HG03378 (cell line): ENCODE measurements around the gene DENND1A.

Source experiments
- ATAC-seq: cut with Tn5 transposase; IDR thresholded peaks from one replicate; pipeline ENCODE4 v1.9.1; 2021; ENCODE audit warnings: mild to moderate bottlenecking, moderate library complexity; ENCODE audit not compliant: unreplicated experiment

Gene DENND1A

GRCh38 chr9:123550797-123551196, 379.1 kb downstream of the DENND1A start:
- no peak for ATAC-seq

GRCh38 chr9:123550012-123550411, 379.9 kb downstream of the DENND1A start:
- no peak for ATAC-seq

- no peak for ATAC-seq
These were observed 381.0 kb downstream of the DENND1A start for GRCh38 chr9:123548741-123549545.

GRCh38 chr9:123544007-123544827, 385.7 kb downstream of the DENND1A start:
- no peak for ATAC-seq

- no peak for ATAC-seq
These were observed 386.4 kb downstream of the DENND1A start for GRCh38 chr9:123543492-123543891.

- no peak for ATAC-seq
These were observed 387.3 kb downstream of the DENND1A start for GRCh38 chr9:123542435-123543225.

GRCh38 chr9:123541411-123541810, 388.5 kb downstream of the DENND1A start:
- no peak for ATAC-seq

GRCh38 chr9:123540457-123540856, 389.5 kb downstream of the DENND1A start:
- ATAC-seq: no peak

- no peak for ATAC-seq
These were observed 392.1 kb downstream of the DENND1A start for GRCh38 chr9:123537809-123538208.

GRCh38 chr9:123536455-123536868, 393.5 kb downstream of the DENND1A start:
- ATAC-seq: no peak

- ATAC-seq: no peak
These were observed 395.6 kb downstream of the DENND1A start for GRCh38 chr9:123534336-123534735.

GRCh38 chr9:123530244-123530643, 399.7 kb downstream of the DENND1A start:
- no peak for ATAC-seq

- ATAC-seq: no peak
These were observed 401.4 kb downstream of the DENND1A start for GRCh38 chr9:123528501-123528900.

- no peak for ATAC-seq
These were observed 401.9 kb downstream of the DENND1A start for GRCh38 chr9:123527981-123528380.

GRCh38 chr9:123525957-123526356, 404.0 kb downstream of the DENND1A start:
- no peak for ATAC-seq

- no peak for ATAC-seq
These were observed 404.5 kb downstream of the DENND1A start for GRCh38 chr9:123525424-123525823.

GRCh38 chr9:123524866-123525265, 405.1 kb downstream of the DENND1A start:
- ATAC-seq: no peak

- ATAC-seq: no peak
These were observed 406.1 kb downstream of the DENND1A start for GRCh38 chr9:123523845-123524244.

GRCh38 chr9:123523001-123523400, 406.9 kb downstream of the DENND1A start:
- no peak for ATAC-seq

GRCh38 chr9:123522251-123522650, 407.7 kb downstream of the DENND1A start:
- ATAC-seq: no peak

GRCh38 chr9:123518338-123518737, 411.6 kb downstream of the DENND1A start:
- no peak for ATAC-seq
